ENCODE data around the gene LONP1. TPM values are rescaled to one million over a fixed set of nuclear protein-coding genes. Genes with fewer than 3 reads are reported as not detected.

LONP1 gene, protein sequence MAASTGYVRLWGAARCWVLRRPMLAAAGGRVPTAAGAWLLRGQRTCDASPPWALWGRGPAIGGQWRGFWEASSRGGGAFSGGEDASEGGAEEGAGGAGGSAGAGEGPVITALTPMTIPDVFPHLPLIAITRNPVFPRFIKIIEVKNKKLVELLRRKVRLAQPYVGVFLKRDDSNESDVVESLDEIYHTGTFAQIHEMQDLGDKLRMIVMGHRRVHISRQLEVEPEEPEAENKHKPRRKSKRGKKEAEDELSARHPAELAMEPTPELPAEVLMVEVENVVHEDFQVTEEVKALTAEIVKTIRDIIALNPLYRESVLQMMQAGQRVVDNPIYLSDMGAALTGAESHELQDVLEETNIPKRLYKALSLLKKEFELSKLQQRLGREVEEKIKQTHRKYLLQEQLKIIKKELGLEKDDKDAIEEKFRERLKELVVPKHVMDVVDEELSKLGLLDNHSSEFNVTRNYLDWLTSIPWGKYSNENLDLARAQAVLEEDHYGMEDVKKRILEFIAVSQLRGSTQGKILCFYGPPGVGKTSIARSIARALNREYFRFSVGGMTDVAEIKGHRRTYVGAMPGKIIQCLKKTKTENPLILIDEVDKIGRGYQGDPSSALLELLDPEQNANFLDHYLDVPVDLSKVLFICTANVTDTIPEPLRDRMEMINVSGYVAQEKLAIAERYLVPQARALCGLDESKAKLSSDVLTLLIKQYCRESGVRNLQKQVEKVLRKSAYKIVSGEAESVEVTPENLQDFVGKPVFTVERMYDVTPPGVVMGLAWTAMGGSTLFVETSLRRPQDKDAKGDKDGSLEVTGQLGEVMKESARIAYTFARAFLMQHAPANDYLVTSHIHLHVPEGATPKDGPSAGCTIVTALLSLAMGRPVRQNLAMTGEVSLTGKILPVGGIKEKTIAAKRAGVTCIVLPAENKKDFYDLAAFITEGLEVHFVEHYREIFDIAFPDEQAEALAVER
- total RNA-seq = 105 and 116 TPM in 2 replicates

DNA sequence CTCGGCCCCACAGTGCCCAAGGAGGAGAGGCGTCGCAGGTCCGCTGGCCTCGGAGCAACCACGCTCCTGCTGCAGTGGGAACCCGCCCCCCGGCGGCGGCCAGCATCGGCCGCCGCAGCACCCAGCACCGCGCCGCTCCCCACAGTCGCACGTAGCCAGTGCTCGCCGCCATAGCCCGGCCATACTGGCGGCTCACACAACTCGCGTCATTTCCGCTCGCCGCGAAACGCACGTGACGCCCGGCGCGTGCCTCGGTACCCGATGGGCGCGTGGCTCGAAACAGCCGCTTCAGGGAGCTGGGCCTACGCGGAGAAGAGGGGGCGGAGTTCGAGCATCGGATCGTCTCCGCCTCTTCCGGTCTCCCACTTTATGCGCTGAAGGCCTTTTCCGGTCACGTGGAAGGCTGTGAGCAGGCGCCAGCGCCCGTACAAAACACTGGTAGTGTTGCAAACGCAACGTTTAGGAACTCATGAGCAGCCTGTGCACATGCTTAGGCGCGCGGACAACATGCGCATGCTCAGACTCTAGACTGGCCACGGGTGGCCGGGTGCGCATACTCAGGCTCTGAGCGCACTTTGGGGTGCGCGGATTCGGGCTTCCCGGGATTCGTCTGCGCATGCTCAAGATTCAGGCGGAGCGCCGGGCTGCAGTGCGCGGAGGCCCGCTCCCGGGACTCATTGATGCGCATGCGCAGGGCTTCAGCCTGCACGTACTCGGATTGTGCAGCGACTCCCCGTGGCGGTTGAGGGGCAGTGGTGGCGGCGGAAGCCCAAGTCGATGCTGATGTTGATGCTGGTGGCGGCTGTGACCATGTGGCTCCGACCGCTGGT lies at the start of gene LONP1, which contains the start of gene CATSPERD:
Gene LONP1 (minus strand): TSS at position 186 of the 830 bp plus-strand sequence. CDS start 14 bp downstream, at position 172.
Gene CATSPERD (plus strand): TSS at position 677 of the 830 bp plus-strand sequence. CDS start 101 bp downstream, at position 778.

DNA sequence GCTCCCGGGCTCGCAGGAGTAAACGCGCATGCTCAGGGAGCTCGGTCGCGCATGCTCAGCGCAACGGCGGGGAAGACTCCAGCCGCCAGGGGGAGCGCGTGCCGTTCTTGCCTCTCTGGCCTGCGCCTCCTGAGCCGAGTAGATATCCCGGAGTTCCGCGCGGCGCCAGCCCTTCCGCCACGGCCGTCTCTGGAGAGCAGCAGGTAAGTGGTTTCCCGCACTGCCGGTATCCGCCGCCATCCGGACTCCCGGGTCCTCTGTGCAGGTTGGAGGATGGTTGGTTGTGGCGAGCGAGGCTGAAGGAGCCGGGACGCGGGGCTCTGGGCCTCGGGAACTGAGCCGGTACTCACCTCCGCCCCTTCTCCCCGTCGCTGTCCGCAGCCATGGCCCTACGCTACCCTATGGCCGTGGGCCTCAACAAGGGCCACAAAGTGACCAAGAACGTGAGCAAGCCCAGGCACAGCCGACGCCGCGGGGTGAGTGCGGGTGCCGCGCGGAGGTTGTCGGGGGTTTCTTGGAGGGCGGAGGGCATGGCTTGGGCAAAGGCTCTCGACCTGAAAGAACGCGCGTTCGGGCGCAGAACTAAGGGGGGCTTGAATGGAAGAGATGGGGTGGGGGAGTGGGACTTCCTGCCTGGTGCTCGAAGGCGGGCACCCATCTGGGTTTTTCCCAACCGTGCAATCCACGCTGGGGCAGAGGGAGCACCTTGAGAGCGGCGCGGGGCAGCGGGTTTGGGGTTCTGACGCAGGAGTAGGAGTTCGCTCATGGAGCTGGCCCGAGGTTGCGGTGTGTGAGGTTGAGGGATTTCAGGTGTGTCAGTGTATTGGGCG lies 29.6 kb downstream of the LONP1 start, which contains the start of gene RPL36:
Gene RPL36 (plus strand): TSS at position 171 of the 830 bp plus-strand sequence. CDS start 213 bp downstream, at position 384.

GRCh38 chr19:5680437-5681368 lies 39.2 kb downstream of the LONP1 start, which contains the start of the genes HSD11B1L and MICOS13:
TSS of gene HSD11B1L (plus strand) at chr19:5681027. CDS start at chr19:5684833, 3,806 bp downstream.
TSS of gene MICOS13 (minus strand) at chr19:5680516. CDS start at chr19:5680486, 30 bp downstream.

Other genes starting within 250 kb of the LONP1 start
- gene TINCR, start 152.2 kb downstream of the LONP1 start, total RNA-seq = not detected in 2 replicates
- 19.9 and 20.5 TPM in 2 replicates for gene SAFB2, start 97.4 kb downstream of the LONP1 start, total RNA-seq
- gene SAFB, start 97.1 kb downstream of the LONP1 start, total RNA-seq = 35.0 and 60.8 TPM in 2 replicates
- gene MICOS13, start 39.6 kb downstream of the LONP1 start, total RNA-seq = 83.9 and 89.0 TPM in 2 replicates
- gene HSD11B1L, start 39.1 kb downstream of the LONP1 start, total RNA-seq = 15.5 and 27.1 TPM in 2 replicates
- 1,120 and 1,187 TPM in 2 replicates for gene RPL36, start 29.9 kb downstream of the LONP1 start, total RNA-seq
- not detected in 2 replicates for gene CATSPERD, start 491 bp upstream of the LONP1 start, total RNA-seq
- 0.51 and 0.81 TPM in 2 replicates for gene PRR22, start 64.6 kb upstream of the LONP1 start, total RNA-seq
- 27.1 and 34.7 TPM in 2 replicates for gene DUS3L, start 71.0 kb upstream of the LONP1 start, total RNA-seq
- 1.6 and 2.5 TPM in 2 replicates for gene NRTN, start 84.9 kb upstream of the LONP1 start, total RNA-seq
- not detected in 2 replicates for gene FUT6, start 119.6 kb upstream of the LONP1 start, total RNA-seq
- gene FUT3, start 131.3 kb upstream of the LONP1 start, total RNA-seq = not detected in 2 replicates
- gene FUT5, start 150.4 kb upstream of the LONP1 start, total RNA-seq = not detected in 2 replicates
- gene NDUFA11, start 183.6 kb upstream of the LONP1 start, total RNA-seq = 500 and 534 TPM in 2 replicates
- 2.6 and 8.7 TPM in 2 replicates for gene VMAC, start 184.7 kb upstream of the LONP1 start, total RNA-seq
- 1.1 and 10.1 TPM in 2 replicates for gene CAPS, start 194.1 kb upstream of the LONP1 start, total RNA-seq